ENCODE measurements around the gene CEBPB. TPM values are rescaled to one million over a fixed set of nuclear protein-coding genes. Genes with fewer than 3 reads are reported as not detected.

Gene CEBPB
- total RNA-seq, 1 donor from 2014 or later: 11.3 TPM

GRCh38 chr20:50217207-50217949 lies 26.7 kb downstream of the CEBPB start:
- peaks cover 11% of the 10 kb centered on the region for H3K27me3 Mint-ChIP-seq (ENCODE audit: unreplicated experiment)
- H3K27ac Mint-ChIP-seq (ENCODE audit: unreplicated experiment): no peak overlapping the region
- TF ChIP-seq, protein P1, sequence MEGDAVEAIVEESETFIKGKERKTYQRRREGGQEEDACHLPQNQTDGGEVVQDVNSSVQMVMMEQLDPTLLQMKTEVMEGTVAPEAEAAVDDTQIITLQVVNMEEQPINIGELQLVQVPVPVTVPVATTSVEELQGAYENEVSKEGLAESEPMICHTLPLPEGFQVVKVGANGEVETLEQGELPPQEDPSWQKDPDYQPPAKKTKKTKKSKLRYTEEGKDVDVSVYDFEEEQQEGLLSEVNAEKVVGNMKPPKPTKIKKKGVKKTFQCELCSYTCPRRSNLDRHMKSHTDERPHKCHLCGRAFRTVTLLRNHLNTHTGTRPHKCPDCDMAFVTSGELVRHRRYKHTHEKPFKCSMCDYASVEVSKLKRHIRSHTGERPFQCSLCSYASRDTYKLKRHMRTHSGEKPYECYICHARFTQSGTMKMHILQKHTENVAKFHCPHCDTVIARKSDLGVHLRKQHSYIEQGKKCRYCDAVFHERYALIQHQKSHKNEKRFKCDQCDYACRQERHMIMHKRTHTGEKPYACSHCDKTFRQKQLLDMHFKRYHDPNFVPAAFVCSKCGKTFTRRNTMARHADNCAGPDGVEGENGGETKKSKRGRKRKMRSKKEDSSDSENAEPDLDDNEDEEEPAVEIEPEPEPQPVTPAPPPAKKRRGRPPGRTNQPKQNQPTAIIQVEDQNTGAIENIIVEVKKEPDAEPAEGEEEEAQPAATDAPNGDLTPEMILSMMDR (IDR thresholded peaks at IDR 0.05; ENCODE audit: partially characterized antibody, unreplicated experiment): no peak
- H3K4me3 Mint-ChIP-seq (ENCODE audit: unreplicated experiment): no peak overlapping the region
- peaks cover 4% of the 10 kb centered on the region for H3K36me3 Mint-ChIP-seq (ENCODE audit: unreplicated experiment)
- no peak for DNase-seq
- H3K9me3 Mint-ChIP-seq (ENCODE audit: unreplicated experiment): peaks cover 9% of the 10 kb centered on the region
- H3K4me1 Mint-ChIP-seq (ENCODE audit: low read depth, unreplicated experiment): no peaks in the 10 kb centered on the region

- no peak for DNase-seq
- H3K27me3 Mint-ChIP-seq (ENCODE audit: unreplicated experiment): peaks cover 8% of the 10 kb centered on the region
- TF ChIP-seq, protein P1 (IDR thresholded peaks at IDR 0.05; ENCODE audit: partially characterized antibody, unreplicated experiment): no peak
These were observed 28.4 kb downstream of the CEBPB start for GRCh38 chr20:50218987-50219435.

DNA sequence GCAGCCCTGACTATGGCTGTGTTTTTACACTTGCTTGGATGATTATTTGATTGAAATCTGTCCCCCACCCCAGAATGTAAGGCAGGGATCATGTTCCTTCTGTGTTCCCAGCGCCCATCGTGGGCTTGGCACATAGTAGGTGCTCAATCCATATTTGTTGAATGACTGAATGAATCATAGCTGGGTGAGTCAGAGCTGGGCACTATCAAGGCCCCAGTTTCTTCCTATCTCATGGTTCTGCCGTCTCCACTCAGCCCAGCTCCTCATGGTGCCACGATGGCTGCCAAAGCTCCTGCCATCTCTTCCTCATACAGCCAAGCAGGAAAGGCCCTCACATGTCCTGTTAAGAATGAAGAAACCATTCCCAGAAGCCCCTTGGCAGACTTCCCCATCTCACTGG lies 29.0 kb downstream of the CEBPB start:
- Mint-ChIP-seq H3K4me1 (ENCODE audit: low read depth, unreplicated experiment) (no peaks in the 10 kb centered on the region), H3K36me3 (ENCODE audit: unreplicated experiment) (peaks cover 4% of the 10 kb centered on the region), H3K9me3 (ENCODE audit: unreplicated experiment) (peaks cover 10% of the 10 kb centered on the region), H3K4me3 (ENCODE audit: unreplicated experiment) (no peak overlapping the region), H3K27me3 (ENCODE audit: unreplicated experiment) (peaks cover 8% of the 10 kb centered on the region), H3K27ac (ENCODE audit: unreplicated experiment) (no peak overlapping the region)
- TF ChIP-seq, protein P1 (IDR thresholded peaks at IDR 0.05; ENCODE audit: partially characterized antibody, unreplicated experiment): no peak
- DNase-seq: no peak

More at GRCh38 chr20:50218987-50219435, 28.4 kb downstream of the CEBPB start:
- no peaks in the 10 kb centered on the region for H3K4me1 Mint-ChIP-seq (ENCODE audit: low read depth, unreplicated experiment)
- H3K4me3 Mint-ChIP-seq (ENCODE audit: unreplicated experiment): no peak overlapping the region
- H3K36me3 Mint-ChIP-seq (ENCODE audit: unreplicated experiment): peaks cover 4% of the 10 kb centered on the region
- H3K9me3 Mint-ChIP-seq (ENCODE audit: unreplicated experiment): peaks cover 10% of the 10 kb centered on the region
- H3K27ac Mint-ChIP-seq (ENCODE audit: unreplicated experiment): no peak overlapping the region

DNA sequence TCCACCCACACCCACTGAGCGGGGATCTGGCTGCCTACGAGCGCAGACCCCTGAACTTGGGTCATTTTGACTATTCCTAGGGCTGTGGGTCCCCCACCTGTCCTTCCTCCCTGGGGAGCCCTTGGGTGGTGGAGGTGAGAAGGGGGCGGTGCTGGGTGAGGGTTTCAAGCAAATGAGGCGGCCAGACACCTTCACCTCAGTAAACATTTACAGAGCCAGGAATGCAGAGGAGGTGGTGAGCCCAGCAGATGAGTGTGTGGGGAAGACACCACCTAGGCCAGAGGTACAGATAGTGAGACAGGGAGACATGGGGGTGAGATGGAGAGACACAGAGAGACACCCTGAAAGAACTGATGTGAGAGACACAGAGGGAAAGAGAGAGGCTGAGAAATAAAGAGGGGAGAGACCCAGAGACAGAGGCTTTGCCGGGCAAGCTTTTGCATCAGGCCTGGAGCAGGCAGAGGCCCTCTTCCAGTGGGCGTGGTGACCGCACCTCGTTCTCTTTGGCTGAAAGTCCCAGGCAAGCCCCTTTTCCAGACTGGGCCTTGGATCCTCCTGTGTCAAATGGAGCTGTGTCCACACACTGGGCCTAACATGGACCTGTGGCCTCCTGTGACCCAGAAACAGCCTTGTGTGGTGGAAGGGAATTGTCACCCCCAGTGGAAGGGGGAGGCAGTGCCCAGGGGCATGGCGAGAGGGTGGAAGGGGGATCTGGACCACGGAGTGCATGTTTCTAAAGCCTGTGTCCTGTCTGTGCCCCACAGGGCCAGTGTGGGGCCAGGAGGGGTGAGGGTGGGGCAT lies 29.7 kb downstream of the CEBPB start:
- no peak overlapping the region for H3K4me3 Mint-ChIP-seq (ENCODE audit: unreplicated experiment)
- H3K27me3 Mint-ChIP-seq (ENCODE audit: unreplicated experiment): peaks cover 8% of the 10 kb centered on the region
- no peak overlapping the region for H3K27ac Mint-ChIP-seq (ENCODE audit: unreplicated experiment)
- TF ChIP-seq, protein P1 (IDR thresholded peaks at IDR 0.05; ENCODE audit: partially characterized antibody, unreplicated experiment): no peak
- no peaks in the 10 kb centered on the region for H3K4me1 Mint-ChIP-seq (ENCODE audit: low read depth, unreplicated experiment)
- DNase-seq: no peak
- H3K9me3 Mint-ChIP-seq (ENCODE audit: unreplicated experiment): peaks cover 10% of the 10 kb centered on the region
- H3K36me3 Mint-ChIP-seq (ENCODE audit: unreplicated experiment): peaks cover 4% of the 10 kb centered on the region
